HepG2 (cell line): Measurements from ENCODE around the gene CASS4. TPM values are rescaled to one million over a fixed set of nuclear protein-coding genes. Genes with fewer than 3 reads are reported as not detected.

ENCODE experiments used
- ATAC-seq: fragments of 200-7000 bp; cut with Tn5 transposase; 3 replicates; pipeline ENCODE4 v1.9.1; 2020; ENCODE audit warnings: mild to moderate bottlenecking, moderate library complexity
- BruUV-seq: library from RNA; stranded (reverse); fragments of 400-500 nt; replicated peaks from 2 replicates; lab custom pipeline; 2021; lab: Mats Ljungman, UMichigan
- CTCF ChIA-PET: fragments of 300-600 bp; formaldehyde crosslinking; extraction: SDS; loops from one replicate; lab custom pipeline; 2021; ENCODE audit warnings: low total read pairs, inconsistent platforms, low intra/inter-chr PET ratio; lab: Yijun Ruan, JAX
- POLR2A ChIA-PET: fragments of 350-600 bp; sonication (Branson Sonifier 250); formaldehyde crosslinking; loops from one replicate; lab custom pipeline; 2020; ENCODE audit warnings: antibody characterized with exemption, inconsistent platforms; lab: Yijun Ruan, JAX
- DNase-seq: peaks from one replicate; pipeline ENCODE4 v3.0.0-alpha.2; 2015; ENCODE audit warnings: low spot score
- FAIRE-seq: peaks from 3 replicates; lab custom pipeline; 2011; peaks lifted over from hg19 to GRCh38; lab: Jason Lieb, UNC
- H2AFZ ChIP-seq: one replicate; pipeline ENCODE4 v1.6.1; 2011; ENCODE audit warnings: low read length, inconsistent platforms
- H3K27ac ChIP-seq: fragments of 300-600 bp; 3 replicates; pipeline ENCODE4 v1.8.0; 2011; ENCODE audit warnings: mixed run types, mild to moderate bottlenecking, mixed read lengths, low read length, inconsistent platforms; ENCODE audit not compliant: insufficient read depth; ENCODE audit errors: extremely low read length
- H3K27me3 ChIP-seq, 2 experiments: fragments of 200-600 bp in 1 of 2; 2 replicates in 1 of 2; 3 replicates in 1 of 2; pipeline versions ENCODE4 v1.6.0 to v1.8.0; 2011; ENCODE audit warnings: low read length in 2 of 2, mild to moderate bottlenecking in 2 of 2, moderate library complexity in 2 of 2, inconsistent platforms in 1 of 2; ENCODE audit not compliant: insufficient read depth in 2 of 2, control insufficient read depth in 1 of 2
- H3K36me3 ChIP-seq, 2 experiments: fragments of 200-600 bp in 1 of 2; replicated peaks in 1 of 2; 2 replicates in 1 of 2; 3 replicates in 1 of 2; pipeline versions ENCODE4 v1.5.1 to v1.8.0; 2011; ENCODE audit warnings: low read length in 2 of 2, inconsistent platforms in 1 of 2; ENCODE audit not compliant: insufficient read depth in 2 of 2, control insufficient read depth in 1 of 2
- H3K4me1 ChIP-seq: 2 replicates; pipeline ENCODE4 v1.5.1; 2012; ENCODE audit warnings: low read length, inconsistent platforms; ENCODE audit not compliant: insufficient read depth
- H3K4me2 ChIP-seq: 2 replicates; pipeline ENCODE4 v1.6.0; 2011; ENCODE audit warnings: low read depth, low read length, inconsistent platforms
- H3K4me3 ChIP-seq, 3 experiments: fragments of 200-600 bp in 1 of 3; sonication (generic), shearing (Covaris generic) in 1 of 3; replicated peaks in 1 of 3; 2 replicates each; pipeline ENCODE4 v1.5.1; 2011 to 2016; ENCODE audit warnings: low read length in 3 of 3, inconsistent platforms in 2 of 3, low read depth in 2 of 3, mild to moderate bottlenecking in 2 of 3, control low read depth in 1 of 3, mixed read lengths in 1 of 3; ENCODE audit not compliant: insufficient read depth in 1 of 3
- H3K79me2 ChIP-seq: one replicate; pipeline ENCODE4 v1.6.1; 2011; ENCODE audit warnings: low read length, inconsistent platforms; ENCODE audit not compliant: insufficient read depth
- H3K9ac ChIP-seq: 2 replicates; pipeline ENCODE4 v1.6.0; 2011; ENCODE audit warnings: mild to moderate bottlenecking, low read depth, low read length, inconsistent platforms; ENCODE audit not compliant: insufficient read depth
- H3K9me3 ChIP-seq: 2 replicates; pipeline ENCODE4 v1.5.1; 2012; ENCODE audit warnings: mild to moderate bottlenecking, low read length
- H4K20me1 ChIP-seq: 2 replicates; pipeline ENCODE4 v1.6.0; 2011; ENCODE audit warnings: inconsistent platforms, mild to moderate bottlenecking, low read length, moderate library complexity; ENCODE audit not compliant: insufficient read depth
- GLI4 ChIP-seq: sonication (generic); formaldehyde crosslinking; IDR thresholded peaks from 2 replicates; pipeline ENCODE4 v1.5.1; 2020; ENCODE audit warnings: missing genetic modification reagents, mild to moderate bottlenecking, moderate library complexity, borderline replicate concordance
- KDM4B ChIP-seq: sonication (generic); formaldehyde crosslinking; IDR thresholded peaks from 2 replicates; pipeline ENCODE4 v1.4.0; 2020; ENCODE audit warnings: missing genetic modification reagents
- MIER3 ChIP-seq: IDR thresholded peaks from 2 replicates; pipeline ENCODE4 v1.6.1; 2016; ENCODE audit warnings: missing compliant biosample characterization, borderline replicate concordance
- ONECUT2 ChIP-seq: sonication (generic); formaldehyde crosslinking; IDR thresholded peaks from 2 replicates; pipeline ENCODE4 v1.4.0; 2020; ENCODE audit warnings: missing genetic modification reagents
- PCBP2 ChIP-seq: fragments of 200-400 bp; formaldehyde crosslinking; optimal IDR thresholded peaks from 2 replicates; pipeline ENCODE3; 2018; ENCODE audit warnings: low read length, low read depth; ENCODE audit not compliant: poor library complexity, severe bottlenecking
- SIN3A ChIP-seq: IDR thresholded peaks from 2 replicates; pipeline ENCODE4 v1.6.1; 2011; ENCODE audit warnings: low read depth, mild to moderate bottlenecking, control low read depth, low read length, borderline replicate concordance
- SP4 ChIP-seq: sonication (generic); formaldehyde crosslinking; IDR thresholded peaks from 2 replicates; pipeline ENCODE4 v1.8.1; 2023; ENCODE audit warnings: mild to moderate bottlenecking, missing genetic modification reagents
- ZNF451 ChIP-seq: sonication (generic); formaldehyde crosslinking; IDR thresholded peaks from 2 replicates; pipeline ENCODE4 v1.5.0; 2020; ENCODE audit warnings: mild to moderate bottlenecking, missing genetic modification reagents
- ZNF558 ChIP-seq: sonication (generic); formaldehyde crosslinking; IDR thresholded peaks from 2 replicates; pipeline ENCODE4 v1.9.0; 2022; ENCODE audit warnings: mild to moderate bottlenecking, missing genetic modification reagents, borderline replicate concordance
- ZNF678 ChIP-seq: sonication (generic); formaldehyde crosslinking; IDR thresholded peaks from 2 replicates; pipeline ENCODE4 v1.4.0; 2020; ENCODE audit warnings: mild to moderate bottlenecking, missing genetic modification reagents
- ZNF83 ChIP-seq: sonication (generic); formaldehyde crosslinking; IDR thresholded peaks from 2 replicates; pipeline ENCODE4 v1.4.0; 2020; ENCODE audit warnings: missing genetic modification reagents, mild to moderate bottlenecking, borderline replicate concordance
- ZNF879 ChIP-seq: sonication (generic); formaldehyde crosslinking; IDR thresholded peaks from 2 replicates; pipeline ENCODE4 v1.8.1; 2023; ENCODE audit warnings: missing genetic modification reagents
- WGBS: methylation state at CpG from one replicate; pipeline ENCODE4 v1.1.6; 2017; ENCODE audit warnings: low lambda C conversion rate; 5-methylcytosine and 5-hydroxymethylcytosine counted together
- in situ Hi-C: cut with HindIII; loops from 2 replicates; pipeline ENCODE4 v1.10.0; 2017; ENCODE audit warnings: low pct_unique_long_range_greater_than_20kb; ENCODE audit not compliant: extremely low pct_ligation_motif_present
- intact Hi-C: fragments of 100-400 bp; cut with micrococcal nuclease; formaldehyde crosslinking; loops from one replicate; pipeline ENCODE4 v1.10.0; 2022; ENCODE audit not compliant: unreplicated experiment
- polyA plus RNA-seq, 8 experiments: library from polyadenylated mRNA; depleted of rRNA in 3 of 8; stranded (reverse) in 7 of 8; unstranded in 1 of 8; fragments of >200 nt; fragmentation: Illumina TruSeq in 4 of 8; extraction: Trizol in 4 of 8; gene quantifications; 2 replicates each; pipeline versions ENCODE4 v1.2.1 to v1.2.3, GENCODE V29; 2011 to 2016; ENCODE audit warnings: low read depth in 4 of 8, missing spikeins in 1 of 8, mixed read lengths in 1 of 8; ENCODE audit not compliant: insufficient read depth in 1 of 8
- total RNA-seq, 5 experiments: library from RNA; depleted of rRNA; stranded (reverse); fragments of >200 nt; fragmentation: Illumina TruSeq; extraction: Trizol; gene quantifications; 2 replicates each; pipeline ENCODE4 v1.2.3, GENCODE V29; 2016; ENCODE audit warnings: low read depth in 1 of 5

The CASS4 gene
- total and polyA plus RNA-seq, 2 of the 13 experiments (the other 11 are each of a cell fraction or from before 2014, with no cell fraction given) = 0.17 to 0.49 TPM

DNA sequence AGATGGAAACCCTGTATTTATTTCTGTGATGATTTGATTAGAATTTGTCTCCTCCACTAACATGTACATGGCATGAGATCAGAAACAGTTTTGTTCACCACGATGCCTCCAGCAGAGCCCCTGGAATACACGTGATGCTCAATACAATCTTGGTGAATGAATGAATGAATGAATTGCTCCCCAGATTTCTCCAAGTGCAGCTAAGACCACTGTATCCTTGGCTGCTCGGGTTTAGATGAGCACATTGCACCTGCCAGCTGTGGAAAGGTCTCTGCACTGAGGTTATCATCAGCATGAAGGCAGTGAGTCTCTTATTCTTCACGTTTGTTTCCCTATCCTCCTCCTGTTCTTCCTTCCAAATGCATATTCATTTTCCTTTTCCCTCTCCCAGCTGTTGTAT lies 17.9 kb downstream of the CASS4 start:
- WGBS = 29% methylated on average over 4 of the region's 4 CpGs
- ATAC-seq (no peak), DNase-seq (no peak), FAIRE-seq (no peak)
- Histone ChIP-seq H2AFZ (no peak overlapping the region), H3K27me3 (no peaks in the 10 kb centered on the region), H3K4me3 (no peak overlapping the region), H3K27ac (no peak overlapping the region), H3K4me1 (peaks cover 4% of the 10 kb centered on the region), H3K79me2 (no peaks in the 10 kb centered on the region), H3K36me3 (no peaks in the 10 kb centered on the region), H3K4me2 (no peak overlapping the region), H4K20me1 (no peaks in the 10 kb centered on the region), H3K9me3 (no peaks in the 10 kb centered on the region), H3K9ac (no peak overlapping the region)
- BruUV-seq = no TSS peak
- intact Hi-C loops (no loop called here), in situ Hi-C loops (no loop called here)
- no peak for TF ChIP-seq GLI4 (CRISPR knock-in tag)
- no peak for TF ChIP-seq KDM4B (CRISPR knock-in tag)
- no peak for TF ChIP-seq PCBP2
- TF ChIP-seq ZNF451 (CRISPR knock-in tag) = no peak
- POLR2A ChIA-PET = no interaction called here
- CTCF ChIA-PET = no interaction called here

DNA sequence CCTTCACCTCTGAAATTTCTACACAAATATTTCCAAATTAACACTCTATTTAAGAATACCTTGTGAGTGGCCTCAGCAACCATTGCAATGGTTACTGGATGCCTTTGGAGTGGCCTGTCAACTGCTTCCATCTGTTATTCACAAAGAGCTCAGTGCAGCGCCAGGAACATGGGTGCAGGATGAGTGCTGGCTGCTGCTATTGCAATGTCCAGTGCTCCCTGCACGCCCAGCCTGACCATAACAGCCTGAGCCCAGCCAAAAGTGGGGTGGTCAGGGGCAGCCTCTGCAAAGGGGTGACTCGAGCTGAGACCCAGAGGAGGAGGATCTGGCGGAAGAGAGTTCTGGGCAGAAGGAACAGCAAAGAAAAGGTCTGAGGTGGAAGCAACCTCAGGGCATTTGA lies 18.4 kb downstream of the CASS4 start:
- Histone ChIP-seq H3K4me2 (no peak overlapping the region), H3K79me2 (no peaks in the 10 kb centered on the region), H3K9me3 (no peaks in the 10 kb centered on the region), H3K4me1 (no peaks in the 10 kb centered on the region), H4K20me1 (no peaks in the 10 kb centered on the region), H3K27ac (no peak overlapping the region), H3K4me3 (no peak overlapping the region), H3K27me3 (no peaks in the 10 kb centered on the region), H3K36me3 (no peaks in the 10 kb centered on the region), H2AFZ (no peak overlapping the region), H3K9ac (no peak overlapping the region)
- BruUV-seq = no TSS peak
- intact Hi-C loops = no loop called here
- no peak for ATAC-seq
- DNase-seq = no peak
- in situ Hi-C loops = no loop called here
- WGBS = 39% methylated on average over 4 of the region's 4 CpGs
- no peak for FAIRE-seq
- ChIA-PET POLR2A (no interaction called here), CTCF (no interaction called here)
- no peak for TF ChIP-seq ZNF83 (CRISPR knock-in tag)
- TF ChIP-seq SP4 (CRISPR knock-in tag) = no peak
- TF ChIP-seq ZNF879 (CRISPR knock-in tag) = no peak
- no peak for TF ChIP-seq ONECUT2
- TF ChIP-seq ZNF558 (CRISPR knock-in tag) = no peak
- no peak for TF ChIP-seq ZNF678
- no peak for TF ChIP-seq MIER3
- TF ChIP-seq SIN3A = no peak
